Measurements from ENCODE around the gene SLC6A18.

DNA sequence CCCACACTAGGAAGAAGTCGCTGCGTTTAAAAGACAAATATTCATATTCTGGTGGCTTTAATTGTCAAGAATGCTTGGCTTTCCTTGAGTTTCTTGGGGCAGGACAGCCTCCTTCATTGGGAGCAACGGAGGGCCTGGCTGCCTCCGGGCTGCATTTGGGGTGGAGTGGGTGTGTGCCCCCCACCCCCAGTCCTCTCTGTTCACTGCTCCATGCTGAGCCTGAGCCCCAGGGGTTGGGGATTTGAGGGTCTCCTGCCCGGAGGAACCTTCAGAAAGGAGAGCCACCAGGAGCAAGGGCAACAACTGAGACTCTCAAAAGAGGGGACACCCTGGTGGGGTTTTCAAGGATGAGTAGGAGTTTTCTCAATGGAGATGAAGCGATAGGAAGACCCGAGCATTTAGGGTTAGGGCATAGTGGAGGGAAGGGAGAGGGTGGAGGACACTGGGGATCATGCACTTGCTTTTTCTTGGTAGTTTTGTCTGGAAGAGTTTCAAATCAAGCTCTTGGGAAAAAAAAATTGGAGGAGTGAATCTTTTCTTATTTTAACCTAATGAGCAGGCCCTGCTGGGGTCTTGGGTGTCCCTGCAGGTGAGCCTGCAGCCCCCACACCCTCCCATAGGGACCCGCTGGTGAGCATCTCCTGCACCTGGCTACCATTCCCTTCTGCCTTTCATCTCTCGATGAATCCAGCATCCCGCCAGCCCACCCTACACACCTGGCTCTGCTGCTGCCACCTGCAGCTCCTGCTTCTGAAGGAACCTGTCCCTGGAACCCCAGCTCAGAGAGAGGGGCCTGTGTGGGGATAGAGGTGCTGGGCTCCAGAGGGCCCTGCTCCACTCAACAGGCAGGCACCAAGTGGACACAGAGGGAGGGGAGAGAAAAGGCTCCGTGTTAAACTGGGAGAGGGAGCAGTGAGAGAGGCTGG lies 19.7 kb upstream of the SLC6A18 start:
- TF ChIP-seq HDGF (IDR thresholded peaks at IDR 0.05; ENCODE audit: borderline replicate concordance): no peak
- no peak for TF ChIP-seq BHLHE40 (IDR thresholded peaks at IDR 0.05; ENCODE audit: borderline replicate concordance)
- no peak for TF ChIP-seq FOXA1 (IDR thresholded peaks at IDR 0.05)
- TF ChIP-seq TARDBP (IDR thresholded peaks at IDR 0.05): no peak
